Measurements from ENCODE around the gene AGAP1. TPM values are rescaled to one million over a fixed set of nuclear protein-coding genes. Genes with fewer than 3 reads are reported as not detected.

Gene AGAP1
- total and polyA plus RNA-seq, 4 donors, result 36.1 to 79.4 (median 52.6) TPM

- Histone ChIP-seq H3K27ac (ENCODE audit: low read depth, low read length) (no peak overlapping the region), H3K36me3 (ENCODE audit: control insufficient read depth, insufficient read depth, low read length) (no peaks in the 10 kb centered on the region), H3K4me1 (ENCODE audit: control insufficient read depth, insufficient read depth, low read length) (peaks cover 56% of the 10 kb centered on the region), H3K4me3 (ENCODE audit: low read depth, low read length) (no peak overlapping the region), H3K27me3 (ENCODE audit: control insufficient read depth, insufficient read depth, low read length) (no peaks in the 10 kb centered on the region), H3K9me3 (ENCODE audit: control insufficient read depth, insufficient read depth, low read length) (no peaks in the 10 kb centered on the region)
- WGBS (ENCODE audit: insufficient coverage), result 84% methylated on average over 8 of the region's 15 CpGs
- no peak for DNase-seq (ENCODE audit: low read depth in 4 of 6, low spot score in 6 of 6)
Measured at GRCh38 chr2:235612181-235612950, 118.5 kb downstream of the AGAP1 start.

- H3K4me3 ChIP-seq (ENCODE audit: low read depth, low read length), result no peak overlapping the region
- H3K27me3 ChIP-seq (ENCODE audit: control insufficient read depth, insufficient read depth, low read length), result no peaks in the 10 kb centered on the region
- DNase-seq (ENCODE audit: low read depth in 4 of 6, low spot score in 6 of 6), result peak in 1 of 6 donors; percentile 39
- H3K4me1 ChIP-seq (ENCODE audit: control insufficient read depth, insufficient read depth, low read length), result peaks cover 43% of the 10 kb centered on the region
- 51% methylated on average over 3 of the region's 6 CpGs for WGBS (ENCODE audit: insufficient coverage)
- no peaks in the 10 kb centered on the region for H3K9me3 ChIP-seq (ENCODE audit: control insufficient read depth, insufficient read depth, low read length)
- H3K27ac ChIP-seq (ENCODE audit: low read depth, low read length), result no peak overlapping the region
- H3K36me3 ChIP-seq (ENCODE audit: control insufficient read depth, insufficient read depth, low read length), result no peaks in the 10 kb centered on the region
Measured at GRCh38 chr2:235613649-235614048, 119.8 kb downstream of the AGAP1 start.

- Histone ChIP-seq H3K27ac (ENCODE audit: low read depth, low read length) (no peak overlapping the region), H3K4me3 (ENCODE audit: low read depth, low read length) (no peak overlapping the region), H3K36me3 (ENCODE audit: control insufficient read depth, insufficient read depth, low read length) (no peaks in the 10 kb centered on the region), H3K4me1 (ENCODE audit: control insufficient read depth, insufficient read depth, low read length) (peaks cover 41% of the 10 kb centered on the region), H3K9me3 (ENCODE audit: control insufficient read depth, insufficient read depth, low read length) (no peaks in the 10 kb centered on the region), H3K27me3 (ENCODE audit: control insufficient read depth, insufficient read depth, low read length) (no peaks in the 10 kb centered on the region)
- WGBS (ENCODE audit: insufficient coverage), result 42% methylated on average over 13 of the region's 14 CpGs
- DNase-seq (ENCODE audit: low read depth in 4 of 6, low spot score in 6 of 6), result peak in 1 of 6 donors; percentile 83
Measured at GRCh38 chr2:235614176-235614860, 120.5 kb downstream of the AGAP1 start.

- 20% methylated on average over 7 of the region's 11 CpGs for WGBS (ENCODE audit: insufficient coverage)
- peaks cover 34% of the 10 kb centered on the region for H3K4me1 ChIP-seq (ENCODE audit: control insufficient read depth, insufficient read depth, low read length)
- no peaks in the 10 kb centered on the region for H3K27me3 ChIP-seq (ENCODE audit: control insufficient read depth, insufficient read depth, low read length)
- peaks cover 5% of the 10 kb centered on the region for H3K36me3 ChIP-seq (ENCODE audit: control insufficient read depth, insufficient read depth, low read length)
- H3K9me3 ChIP-seq (ENCODE audit: control insufficient read depth, insufficient read depth, low read length), result no peaks in the 10 kb centered on the region
- no peak overlapping the region for H3K4me3 ChIP-seq (ENCODE audit: low read depth, low read length)
- peak in 2 of 6 donors; percentile 61 to 70 for DNase-seq (ENCODE audit: low read depth in 4 of 6, low spot score in 6 of 6)
- H3K27ac ChIP-seq (ENCODE audit: low read depth, low read length), result peak overlapping the region; percentile 40
Measured at GRCh38 chr2:235614900-235615712, 121.3 kb downstream of the AGAP1 start.

- Histone ChIP-seq H3K27ac (ENCODE audit: low read depth, low read length) (no peak overlapping the region), H3K4me3 (ENCODE audit: low read depth, low read length) (no peak overlapping the region), H3K36me3 (ENCODE audit: control insufficient read depth, insufficient read depth, low read length) (peaks cover 10% of the 10 kb centered on the region), H3K27me3 (ENCODE audit: control insufficient read depth, insufficient read depth, low read length) (no peaks in the 10 kb centered on the region), H3K4me1 (ENCODE audit: control insufficient read depth, insufficient read depth, low read length) (peaks cover 39% of the 10 kb centered on the region), H3K9me3 (ENCODE audit: control insufficient read depth, insufficient read depth, low read length) (no peaks in the 10 kb centered on the region)
- no peak for DNase-seq (ENCODE audit: low read depth in 4 of 6, low spot score in 6 of 6)
- no CpG with 5 or more reads among the region's 2 CpGs for WGBS (ENCODE audit: insufficient coverage)
Measured at GRCh38 chr2:235616885-235617284, 123.0 kb downstream of the AGAP1 start.

GRCh38 chr2:235618039-235618438 is 124.2 kb downstream of the AGAP1 start:
- Histone ChIP-seq H3K4me1 (ENCODE audit: control insufficient read depth, insufficient read depth, low read length) (peaks cover 39% of the 10 kb centered on the region), H3K9me3 (ENCODE audit: control insufficient read depth, insufficient read depth, low read length) (no peaks in the 10 kb centered on the region), H3K4me3 (ENCODE audit: low read depth, low read length) (no peak overlapping the region), H3K36me3 (ENCODE audit: control insufficient read depth, insufficient read depth, low read length) (peaks cover 10% of the 10 kb centered on the region), H3K27ac (ENCODE audit: low read depth, low read length) (no peak overlapping the region), H3K27me3 (ENCODE audit: control insufficient read depth, insufficient read depth, low read length) (no peaks in the 10 kb centered on the region)
- 96% methylated on average over 6 of the region's 7 CpGs for WGBS (ENCODE audit: insufficient coverage)
- no peak for DNase-seq (ENCODE audit: low read depth in 4 of 6, low spot score in 6 of 6)

GRCh38 chr2:235619544-235619943 is 125.7 kb downstream of the AGAP1 start:
- peaks cover 10% of the 10 kb centered on the region for H3K36me3 ChIP-seq (ENCODE audit: control insufficient read depth, insufficient read depth, low read length)
- no peak overlapping the region for H3K27ac ChIP-seq (ENCODE audit: low read depth, low read length)
- peaks cover 29% of the 10 kb centered on the region for H3K4me1 ChIP-seq (ENCODE audit: control insufficient read depth, insufficient read depth, low read length)
- no peak for DNase-seq (ENCODE audit: low read depth in 4 of 6, low spot score in 6 of 6)
- H3K9me3 ChIP-seq (ENCODE audit: control insufficient read depth, insufficient read depth, low read length), result no peaks in the 10 kb centered on the region
- no peaks in the 10 kb centered on the region for H3K27me3 ChIP-seq (ENCODE audit: control insufficient read depth, insufficient read depth, low read length)
- no peak overlapping the region for H3K4me3 ChIP-seq (ENCODE audit: low read depth, low read length)
- WGBS (ENCODE audit: insufficient coverage), result 98% methylated on average over 6 of the region's 6 CpGs

GRCh38 chr2:235621736-235622135 is 127.9 kb downstream of the AGAP1 start:
- H3K9me3 ChIP-seq (ENCODE audit: control insufficient read depth, insufficient read depth, low read length), result no peaks in the 10 kb centered on the region
- DNase-seq (ENCODE audit: low read depth in 4 of 6, low spot score in 6 of 6), result no peak
- H3K4me1 ChIP-seq (ENCODE audit: control insufficient read depth, insufficient read depth, low read length), result peaks cover 22% of the 10 kb centered on the region
- WGBS (ENCODE audit: insufficient coverage), result no CpG with 5 or more reads among the region's 7 CpGs
- no peak overlapping the region for H3K27ac ChIP-seq (ENCODE audit: low read depth, low read length)
- no peak overlapping the region for H3K4me3 ChIP-seq (ENCODE audit: low read depth, low read length)
- H3K36me3 ChIP-seq (ENCODE audit: control insufficient read depth, insufficient read depth, low read length), result peaks cover 10% of the 10 kb centered on the region
- H3K27me3 ChIP-seq (ENCODE audit: control insufficient read depth, insufficient read depth, low read length), result no peaks in the 10 kb centered on the region

GRCh38 chr2:235623111-235623510 is 129.3 kb downstream of the AGAP1 start:
- Histone ChIP-seq H3K4me1 (ENCODE audit: control insufficient read depth, insufficient read depth, low read length) (peaks cover 26% of the 10 kb centered on the region), H3K27me3 (ENCODE audit: control insufficient read depth, insufficient read depth, low read length) (no peaks in the 10 kb centered on the region), H3K27ac (ENCODE audit: low read depth, low read length) (no peak overlapping the region), H3K36me3 (ENCODE audit: control insufficient read depth, insufficient read depth, low read length) (peaks cover 10% of the 10 kb centered on the region), H3K9me3 (ENCODE audit: control insufficient read depth, insufficient read depth, low read length) (no peaks in the 10 kb centered on the region), H3K4me3 (ENCODE audit: low read depth, low read length) (no peak overlapping the region)
- DNase-seq (ENCODE audit: low read depth in 4 of 6, low spot score in 6 of 6), result no peak
- 59% methylated on average over 8 of the region's 9 CpGs for WGBS (ENCODE audit: insufficient coverage)

All from spinal cord (tissue), 10 donors.